ENCODE measurements around the gene CCDC40.

The CCDC40 gene

GRCh38 chr17:80105762-80106161 is 69.3 kb downstream of the CCDC40 start:
- no peak for DNase-seq

GRCh38 chr17:80106176-80106575 is 69.7 kb downstream of the CCDC40 start:
- no peak for DNase-seq

- no peak for DNase-seq
These were observed 70.3 kb downstream of the CCDC40 start for GRCh38 chr17:80106751-80107150.

GRCh38 chr17:80107231-80108021 is 71.0 kb downstream of the CCDC40 start:
- DNase-seq: no peak

- DNase-seq: no peak
These were observed 71.9 kb downstream of the CCDC40 start for GRCh38 chr17:80108036-80108971.

- no peak for DNase-seq
These were observed 72.7 kb downstream of the CCDC40 start for GRCh38 chr17:80109066-80109660.

- DNase-seq: no peak
These were observed 73.4 kb downstream of the CCDC40 start for GRCh38 chr17:80109713-80110446.

- DNase-seq: no peak
These were observed 74.0 kb downstream of the CCDC40 start for GRCh38 chr17:80110447-80110812.

- DNase-seq: no peak
These were observed 74.7 kb downstream of the CCDC40 start for GRCh38 chr17:80110927-80111701.

GRCh38 chr17:80111702-80112470 is 75.4 kb downstream of the CCDC40 start:
- no peak for DNase-seq

GRCh38 chr17:80112471-80113032 is 76.1 kb downstream of the CCDC40 start:
- no peak for DNase-seq

GRCh38 chr17:80113033-80113484 is 76.6 kb downstream of the CCDC40 start:
- DNase-seq: no peak

GRCh38 chr17:80114758-80115157 is 78.3 kb downstream of the CCDC40 start:
- DNase-seq: no peak

GRCh38 chr17:80115159-80115558 is 78.7 kb downstream of the CCDC40 start:
- DNase-seq: no peak

- no peak for DNase-seq
These were observed 80.0 kb downstream of the CCDC40 start for GRCh38 chr17:80116276-80116920.

- DNase-seq: no peak
These were observed 80.5 kb downstream of the CCDC40 start for GRCh38 chr17:80116921-80117380.

GRCh38 chr17:80117491-80118401 is 81.3 kb downstream of the CCDC40 start:
- DNase-seq: no peak

GRCh38 chr17:80118601-80119270 is 82.3 kb downstream of the CCDC40 start:
- DNase-seq: no peak

Measured in stimulated activated CD4-positive, alpha-beta T cell treated with anti-CD3 and anti-CD28 coated beads, Interleukin-4, amount 100 ng/mL, for 4 hours (primary cell).